HepG2 (cell line): Measurements from ENCODE around the gene RPL18.

ENCODE experiments used
- CEBPB ChIP-seq: IDR thresholded peaks from 2 replicates; pipeline ENCODE4 v1.6.1; 2011; ENCODE audit warnings: low read depth, low read length, improper control_type of control experiment, borderline replicate concordance
- CTCF ChIP-seq: sonication (generic); formaldehyde crosslinking; IDR thresholded peaks from 2 replicates; pipeline ENCODE4 v1.5.0; 2020; ENCODE audit warnings: mild to moderate bottlenecking, missing genetic modification reagents, moderate library complexity
- SP1 ChIP-seq, 2 experiments: fragments of 450-650 bp in 1 of 2; sonication (generic) in 1 of 2; formaldehyde crosslinking in 1 of 2; IDR thresholded peaks; 2 replicates each; pipeline versions ENCODE4 v1.4.0 to v1.6.1; 2016 to 2020; ENCODE audit warnings: missing genetic modification reagents in 1 of 2

- no peak for TF ChIP-seq SP1 (IDR thresholded peaks at IDR 0.05)
- no peak for TF ChIP-seq SP1 (CRISPR knock-in tag; IDR thresholded peaks at IDR 0.05)
- no peak for TF ChIP-seq CEBPB
- no peak for TF ChIP-seq CTCF
Observed at GRCh38 chr19:48603850-48604249, 15.1 kb downstream of the RPL18 start.
